ENCODE measurements around the gene LIX1L.

GRCh38 chr1:145898756-145899155 is 59.1 kb downstream of the LIX1L start:
- no peak for TF ChIP-seq CTCF (IDR thresholded peaks at IDR 0.05 in 2 of 3, conservative IDR thresholded peaks at IDR 0.05 in 1 of 3; ENCODE audit: borderline replicate concordance in 1 of 3, insufficient read depth in 1 of 3, low read depth in 2 of 3, low read length in 2 of 3)
- no peak for TF ChIP-seq CEBPB (IDR thresholded peaks at IDR 0.05; ENCODE audit: low read depth)
- TF ChIP-seq POLR2A (IDR thresholded peaks at IDR 0.05; ENCODE audit: borderline replicate concordance, extremely low read depth, insufficient read depth, insufficient read length): no peak

Data from HCT116 (cell line).